Natural killer cell (primary cell): Measurements from ENCODE around the gene CENATAC. TPM values are rescaled to one million over a fixed set of nuclear protein-coding genes. Genes with fewer than 3 reads are reported as not detected.

Experiments used
- ATAC-seq, 3 donors: fragments of 150-1000 bp in 2 of 3; fragments of 200-7000 bp in 1 of 3; cut with Tn5 transposase; 1 replicate in 1 of 3; 2 replicates in 2 of 3; pipeline ENCODE4 v1.10.0; 2021; ENCODE audit warnings: mild to moderate bottlenecking in 2 of 3, moderate library complexity in 2 of 3
- DNase-seq, 2 donors: peaks; one replicate each; pipeline versions ENCODE4 v3.0.0 to v3.0.0-alpha.2; 2013 to 2021; ENCODE audit warnings: mixed read lengths in 1 of 2
- H3K27ac ChIP-seq: one replicate; pipeline ENCODE4 v1.5.1; 2013; ENCODE audit warnings: mild to moderate bottlenecking, low read length
- H3K27me3 ChIP-seq: one replicate; pipeline ENCODE4 v1.6.1; 2013; ENCODE audit warnings: low read length; ENCODE audit not compliant: control insufficient read depth, insufficient read depth
- H3K36me3 ChIP-seq: one replicate; pipeline ENCODE4 v1.6.1; 2013; ENCODE audit warnings: low read length; ENCODE audit not compliant: control insufficient read depth, insufficient read depth
- H3K4me1 ChIP-seq: one replicate; pipeline ENCODE4 v1.6.1; 2013; ENCODE audit warnings: low read length; ENCODE audit not compliant: control insufficient read depth, insufficient read depth
- H3K4me3 ChIP-seq: one replicate; pipeline ENCODE4 v1.5.1; 2013; ENCODE audit warnings: low read length
- H3K9me3 ChIP-seq: one replicate; pipeline ENCODE4 v1.6.1; 2013; ENCODE audit warnings: low read length; ENCODE audit not compliant: control insufficient read depth, insufficient read depth
- H3K27ac Mint-ChIP-seq, 2 donors: one replicate each; pipeline ENCODE4 v1.8.0; 2022; ENCODE audit warnings: mild to moderate bottlenecking in 2 of 2, mixed read lengths in 2 of 2, moderate library complexity in 1 of 2
- H3K27me3 Mint-ChIP-seq, 2 donors: one replicate each; pipeline ENCODE4 v1.8.0; 2022; ENCODE audit warnings: low read depth in 2 of 2, mixed read lengths in 2 of 2
- H3K36me3 Mint-ChIP-seq: one replicate; pipeline ENCODE4 v1.8.0; 2022; ENCODE audit warnings: mixed read lengths
- H3K4me1 Mint-ChIP-seq, 2 donors: one replicate each; pipeline ENCODE4 v1.8.0; 2022; ENCODE audit warnings: mixed read lengths in 2 of 2
- H3K4me3 Mint-ChIP-seq: one replicate; pipeline ENCODE4 v1.8.0; 2022; ENCODE audit warnings: mild to moderate bottlenecking, moderate library complexity, mixed read lengths
- H3K9me3 Mint-ChIP-seq, 2 donors: one replicate each; pipeline ENCODE4 v1.8.0; 2022; ENCODE audit warnings: mixed read lengths in 2 of 2
- CTCF ChIP-seq: fragments of 200-600 bp; IDR thresholded peaks from one replicate; pipeline ENCODE4 v1.8.0; 2022; ENCODE audit warnings: antibody characterized with exemption
- WGBS: methylation state at CpG from one replicate; pipeline ENCODE4 v1.1.7; 2013; ENCODE audit warnings: missing lambda C conversion rate; ENCODE audit not compliant: insufficient coverage; 5-methylcytosine and 5-hydroxymethylcytosine counted together
- intact Hi-C: fragments of 100-400 bp; cut with micrococcal nuclease; formaldehyde crosslinking; loops from one replicate; pipeline ENCODE4 v1.14.2; 2022
- total RNA-seq, 4 donors: library from RNA; stranded (reverse); fragments of 120-200 nt in 1 of 4; gene quantifications; one replicate each; pipeline versions ENCODE4 v1.2.3 to v1.2.4, GENCODE V29; 2013 to 2022

Gene CENATAC
- total RNA-seq, 3 donors from 2014 or later (not counting 1 experiment from before 2014, with no cell fraction given) = 121 to 143 (median 122) TPM

GRCh38 chr11:119024430-119025098 lies 26.6 kb downstream of the CENATAC start:
- Histone ChIP-seq H3K27ac (no peak overlapping the region), H3K4me3 (no peak overlapping the region), H3K36me3 (peaks cover 46% of the 10 kb centered on the region), H3K4me1 (peaks cover 8% of the 10 kb centered on the region), H3K9me3 (no peaks in the 10 kb centered on the region), H3K27me3 (no peaks in the 10 kb centered on the region)
- intact Hi-C loops = no loop called here
- DNase-seq (no peak), ATAC-seq (no peak)
- peak overlapping the region; percentile 18 to 80 for H3K27ac Mint-ChIP-seq
- H3K4me3 Mint-ChIP-seq = no peak overlapping the region
- peaks cover 12 to 21% of the 10 kb centered on the region in 2 donors for H3K4me1 Mint-ChIP-seq
- no peaks in the 10 kb centered on the region for H3K9me3 Mint-ChIP-seq
- no peak for TF ChIP-seq CTCF
- H3K27me3 Mint-ChIP-seq = no peaks in the 10 kb centered on the region
- H3K36me3 Mint-ChIP-seq = peaks cover 8% of the 10 kb centered on the region
- 93% methylated on average over 15 of the region's 15 CpGs for WGBS

GRCh38 chr11:119025099-119025473 lies 27.1 kb downstream of the CENATAC start:
- H3K4me3 Mint-ChIP-seq = no peak overlapping the region
- intact Hi-C loops = no loop called here
- Histone ChIP-seq H3K36me3 (peaks cover 46% of the 10 kb centered on the region), H3K9me3 (no peaks in the 10 kb centered on the region), H3K27me3 (no peaks in the 10 kb centered on the region), H3K27ac (no peak overlapping the region), H3K4me1 (peaks cover 9% of the 10 kb centered on the region), H3K4me3 (no peak overlapping the region)
- H3K36me3 Mint-ChIP-seq = peaks cover 8% of the 10 kb centered on the region
- H3K9me3 Mint-ChIP-seq = no peaks in the 10 kb centered on the region
- H3K27me3 Mint-ChIP-seq = no peaks in the 10 kb centered on the region
- no peak for TF ChIP-seq CTCF
- H3K4me1 Mint-ChIP-seq = peaks cover 7 to 21% of the 10 kb centered on the region in 2 donors
- WGBS = 84% methylated on average over 5 of the region's 5 CpGs
- H3K27ac Mint-ChIP-seq = peak overlapping the region in 1 of 2 donors; percentile 80
- ATAC-seq = no peak
- DNase-seq = no peak

DNA sequence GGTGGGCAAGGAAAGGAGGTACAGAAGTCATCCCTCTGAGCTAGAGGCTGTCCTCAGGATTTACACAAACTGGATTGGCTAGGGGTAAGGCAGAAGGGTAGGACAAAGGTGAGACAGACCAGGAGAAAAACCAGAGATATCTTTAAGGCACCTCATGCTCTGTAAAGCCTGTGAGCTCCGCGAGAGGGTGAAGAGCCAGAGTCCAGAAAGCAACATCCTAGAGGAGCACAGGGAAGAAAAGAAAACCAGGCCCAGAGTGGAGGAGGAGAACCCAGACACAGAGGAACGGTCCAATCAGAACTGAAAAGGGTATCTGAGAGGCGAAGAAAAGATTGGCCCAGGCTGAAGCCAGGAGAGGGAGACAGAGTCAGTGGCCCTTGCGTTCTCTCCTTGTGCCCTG lies 27.6 kb downstream of the CENATAC start:
- no peak overlapping the region for H3K27ac ChIP-seq
- Mint-ChIP-seq H3K4me1 (peaks cover 6 to 21% of the 10 kb centered on the region in 2 donors), H3K27ac (peak overlapping the region in 1 of 2 donors; percentile 80), H3K9me3 (no peaks in the 10 kb centered on the region), H3K4me3 (no peak overlapping the region), H3K27me3 (no peaks in the 10 kb centered on the region), H3K36me3 (peaks cover 8% of the 10 kb centered on the region)
- H3K4me3 ChIP-seq = no peak overlapping the region
- DNase-seq (no peak), ATAC-seq (no peak)
- no peak for TF ChIP-seq CTCF
- over 99% methylated on average over 5 of the region's 5 CpGs for WGBS
- intact Hi-C loops = no loop called here
- peaks cover 46% of the 10 kb centered on the region for H3K36me3 ChIP-seq
- H3K27me3 ChIP-seq = no peaks in the 10 kb centered on the region
- H3K4me1 ChIP-seq = peaks cover 7% of the 10 kb centered on the region
- no peaks in the 10 kb centered on the region for H3K9me3 ChIP-seq
